CD14-positive monocyte (primary cell): ENCODE data around the gene WWOX. TPM values are rescaled to one million over a fixed set of nuclear protein-coding genes. Genes with fewer than 3 reads are reported as not detected.

Experiments used
- DNase-seq, 3 donors: peaks; one replicate each; pipeline ENCODE4 v3.0.0-alpha.2; 2011 to 2022
- H2AFZ ChIP-seq: 2 replicates; pipeline ENCODE4 v1.6.0; 2012; ENCODE audit warnings: mild to moderate bottlenecking, low read depth, low read length, inconsistent platforms; ENCODE audit not compliant: insufficient read depth, poor library complexity, severe bottlenecking
- H3K27ac ChIP-seq, 2 donors: 1 replicate in 1 of 2; 2 replicates in 1 of 2; pipeline ENCODE4 v1.5.1; 2012 to 2013; ENCODE audit warnings: low read length in 2 of 2, control low read depth in 1 of 2, inconsistent platforms in 1 of 2, low read depth in 1 of 2, mild to moderate bottlenecking in 1 of 2
- H3K27me3 ChIP-seq, 2 donors: one replicate each; pipeline versions ENCODE4 v1.6.0 to v1.6.1; 2011 to 2013; ENCODE audit warnings: low read length in 2 of 2; ENCODE audit not compliant: control insufficient read depth in 2 of 2, insufficient read depth in 2 of 2
- H3K36me3 ChIP-seq, 2 donors: replicated peaks in 1 of 2; 1 replicate in 1 of 2; 2 replicates in 1 of 2; pipeline versions ENCODE4 v1.5.1 to v1.6.1; 2012 to 2013; ENCODE audit warnings: low read length in 2 of 2, control low read depth in 1 of 2, inconsistent platforms in 1 of 2, mild to moderate bottlenecking in 1 of 2; ENCODE audit not compliant: insufficient read depth in 2 of 2, control insufficient read depth in 1 of 2
- H3K4me1 ChIP-seq, 2 donors: 1 replicate in 1 of 2; 2 replicates in 1 of 2; pipeline versions ENCODE4 v1.5.1 to v1.6.1; 2012 to 2013; ENCODE audit warnings: low read length in 2 of 2, control low read depth in 1 of 2, inconsistent platforms in 1 of 2, mild to moderate bottlenecking in 1 of 2, moderate library complexity in 1 of 2; ENCODE audit not compliant: insufficient read depth in 2 of 2, control insufficient read depth in 1 of 2
- H3K4me2 ChIP-seq: replicated peaks from 2 replicates; pipeline ENCODE3; 2012; ENCODE audit warnings: low read length, moderate library complexity, mild to moderate bottlenecking; ENCODE audit not compliant: poor library complexity, severe bottlenecking; ENCODE audit errors: extremely low read depth
- H3K4me3 ChIP-seq, 3 experiments: fragments of 200-600 bp in 1 of 3; sonication (generic) in 1 of 3; replicated peaks in 1 of 3; 1 replicate in 2 of 3; 2 replicates in 1 of 3; pipeline ENCODE4 v1.5.1; 2011 to 2013; ENCODE audit warnings: low read length in 3 of 3, mild to moderate bottlenecking in 3 of 3, control low read depth in 2 of 3, low read depth in 2 of 3, inconsistent platforms in 1 of 3, moderate library complexity in 1 of 3
- H3K79me2 ChIP-seq: 2 replicates; pipeline ENCODE4 v1.6.0; 2012; ENCODE audit warnings: mild to moderate bottlenecking, control low read depth, inconsistent platforms, low read length, moderate library complexity; ENCODE audit not compliant: insufficient read depth
- H3K9ac ChIP-seq: 2 replicates; pipeline ENCODE4 v1.6.0; 2017; ENCODE audit warnings: low read length, mild to moderate bottlenecking; ENCODE audit not compliant: insufficient read depth, poor library complexity, severe bottlenecking
- H3K9me3 ChIP-seq, 2 donors: replicated peaks in 1 of 2; 1 replicate in 1 of 2; 2 replicates in 1 of 2; pipeline versions ENCODE4 v1.5.1 to v1.6.1; 2012 to 2013; ENCODE audit warnings: low read length in 2 of 2, control low read depth in 1 of 2; ENCODE audit not compliant: control insufficient read depth in 1 of 2, insufficient read depth in 1 of 2
- H4K20me1 ChIP-seq: 2 replicates; pipeline ENCODE4 v1.6.0; 2012; ENCODE audit warnings: mild to moderate bottlenecking, low read length, control low read depth, moderate library complexity; ENCODE audit not compliant: insufficient read depth
- H3K27ac Mint-ChIP-seq, 7 donors: one replicate each; pipeline ENCODE4 v1.8.0; 2020; ENCODE audit warnings: mild to moderate bottlenecking in 7 of 7, mixed read lengths in 7 of 7, moderate library complexity in 6 of 7, inconsistent platforms in 2 of 7
- H3K27me3 Mint-ChIP-seq, 3 donors: one replicate each; pipeline ENCODE4 v1.8.0; 2021 to 2022; ENCODE audit warnings: low read depth in 3 of 3, mild to moderate bottlenecking in 3 of 3, mixed read lengths in 3 of 3, moderate library complexity in 3 of 3, inconsistent platforms in 1 of 3
- H3K36me3 Mint-ChIP-seq, 2 donors: one replicate each; pipeline ENCODE4 v1.8.0; 2020; ENCODE audit warnings: mixed read lengths in 2 of 2, inconsistent platforms in 1 of 2, mild to moderate bottlenecking in 1 of 2
- H3K4me1 Mint-ChIP-seq: one replicate; pipeline ENCODE4 v1.8.0; 2020; ENCODE audit warnings: mild to moderate bottlenecking, mixed read lengths
- H3K4me3 Mint-ChIP-seq, 2 donors: one replicate each; pipeline ENCODE4 v1.8.0; 2020; ENCODE audit warnings: mild to moderate bottlenecking in 2 of 2, mixed read lengths in 2 of 2, moderate library complexity in 1 of 2
- H3K9me3 Mint-ChIP-seq, 7 donors: one replicate each; pipeline ENCODE4 v1.8.0; 2020 to 2022; ENCODE audit warnings: mixed read lengths in 7 of 7, mild to moderate bottlenecking in 6 of 7, moderate library complexity in 6 of 7, inconsistent platforms in 2 of 7
- WGBS: methylation state at CpG from one replicate; pipeline ENCODE4 v1.1.5; 2013; ENCODE audit warnings: missing lambda C conversion rate; ENCODE audit not compliant: insufficient coverage; 5-methylcytosine and 5-hydroxymethylcytosine counted together
- intact Hi-C, 2 donors: fragments of 100-400 bp; cut with micrococcal nuclease; formaldehyde crosslinking; loops; one replicate each; pipeline versions ENCODE4 v1.15.0 to v1.15.1; 2023
- polyA plus RNA-seq, 3 donors: library from polyadenylated mRNA; depleted of rRNA in 1 of 3; unstranded in 2 of 3; stranded (reverse) in 1 of 3; fragments of 300-500 nt in 2 of 3; fragments of >200 nt in 1 of 3; fragmentation: Illumina TruSeq in 2 of 3; gene quantifications; 1 replicate in 2 of 3; 2 replicates in 1 of 3; pipeline ENCODE4 v1.2.3, GENCODE V29; 2012 to 2021
- TF ChIP-seq, protein P1 (sequence below): fragments of 200-600 bp; IDR thresholded peaks from one replicate; pipeline ENCODE4 v1.8.0; 2022; ENCODE audit warnings: antibody characterized with exemption, mild to moderate bottlenecking

WWOX gene
- polyA plus RNA-seq, 3 donors = 4.0 to 7.0 (median 6.3) TPM

DNA sequence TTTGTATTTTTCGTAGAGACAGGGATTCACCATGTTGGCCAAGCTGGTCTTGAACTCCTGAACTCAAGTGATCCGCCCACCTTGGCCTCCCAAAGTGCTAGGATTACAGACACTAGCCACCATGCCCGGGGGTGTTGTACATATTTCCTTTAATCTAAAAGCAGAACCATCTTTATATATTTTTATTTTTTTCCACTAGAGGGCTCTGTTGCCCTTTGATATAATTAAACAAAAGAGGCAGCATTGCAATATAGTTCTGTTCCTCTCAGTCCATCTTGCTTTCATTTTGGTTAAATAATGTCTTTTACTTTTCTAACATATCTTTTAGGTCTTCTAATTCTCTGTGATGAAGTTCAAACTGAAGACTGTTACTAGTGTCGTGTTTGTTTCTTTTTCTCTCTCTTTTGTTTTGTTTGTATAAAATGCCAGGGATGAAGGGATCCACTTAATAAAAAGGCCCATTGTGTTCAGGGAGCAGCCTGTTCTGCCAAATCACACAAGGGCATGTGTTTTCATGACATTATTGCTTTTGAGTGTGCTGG lies 23.4 kb downstream of the WWOX start:
- TF ChIP-seq, protein P1, sequence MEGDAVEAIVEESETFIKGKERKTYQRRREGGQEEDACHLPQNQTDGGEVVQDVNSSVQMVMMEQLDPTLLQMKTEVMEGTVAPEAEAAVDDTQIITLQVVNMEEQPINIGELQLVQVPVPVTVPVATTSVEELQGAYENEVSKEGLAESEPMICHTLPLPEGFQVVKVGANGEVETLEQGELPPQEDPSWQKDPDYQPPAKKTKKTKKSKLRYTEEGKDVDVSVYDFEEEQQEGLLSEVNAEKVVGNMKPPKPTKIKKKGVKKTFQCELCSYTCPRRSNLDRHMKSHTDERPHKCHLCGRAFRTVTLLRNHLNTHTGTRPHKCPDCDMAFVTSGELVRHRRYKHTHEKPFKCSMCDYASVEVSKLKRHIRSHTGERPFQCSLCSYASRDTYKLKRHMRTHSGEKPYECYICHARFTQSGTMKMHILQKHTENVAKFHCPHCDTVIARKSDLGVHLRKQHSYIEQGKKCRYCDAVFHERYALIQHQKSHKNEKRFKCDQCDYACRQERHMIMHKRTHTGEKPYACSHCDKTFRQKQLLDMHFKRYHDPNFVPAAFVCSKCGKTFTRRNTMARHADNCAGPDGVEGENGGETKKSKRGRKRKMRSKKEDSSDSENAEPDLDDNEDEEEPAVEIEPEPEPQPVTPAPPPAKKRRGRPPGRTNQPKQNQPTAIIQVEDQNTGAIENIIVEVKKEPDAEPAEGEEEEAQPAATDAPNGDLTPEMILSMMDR = peak; percentile 73
- peak; percentile 12 to 50 (median 23) for DNase-seq
- H3K79me2 ChIP-seq = no peaks in the 10 kb centered on the region
- no peaks in the 10 kb centered on the region for H3K27me3 ChIP-seq
- H3K36me3 ChIP-seq = peaks cover 8 to 9% of the 10 kb centered on the region in 2 donors
- Mint-ChIP-seq H3K4me3 (peak overlapping the region in 1 of 2 donors; percentile 58), H3K27me3 (peaks cover 0 to 2% (median 2%) of the 10 kb centered on the region in 3 donors), H3K4me1 (peaks cover 3% of the 10 kb centered on the region), H3K9me3 (no peaks in the 10 kb centered on the region), H3K27ac (peak overlapping the region in 3 of 7 donors; percentile 5 to 48 (median 27)), H3K36me3 (peaks cover 12 to 16% of the 10 kb centered on the region in 2 donors)
- no peak overlapping the region for H3K4me2 ChIP-seq
- no peaks in the 10 kb centered on the region for H3K9me3 ChIP-seq
- H3K4me3 ChIP-seq = no peak overlapping the region
- intact Hi-C loops = loop anchor here in 1 of 2 donors (5.0 kb wide), 1 partner anchor 114 kb away; no protein-coding TSS in a partner anchor
- H3K4me1 ChIP-seq = no peaks in the 10 kb centered on the region
- WGBS = 40% methylated on average over 1 of the region's 4 CpGs
- no peak overlapping the region for H3K9ac ChIP-seq
- H4K20me1 ChIP-seq = no peaks in the 10 kb centered on the region
- no peak overlapping the region for H3K27ac ChIP-seq
- H2AFZ ChIP-seq = no peak overlapping the region

DNA sequence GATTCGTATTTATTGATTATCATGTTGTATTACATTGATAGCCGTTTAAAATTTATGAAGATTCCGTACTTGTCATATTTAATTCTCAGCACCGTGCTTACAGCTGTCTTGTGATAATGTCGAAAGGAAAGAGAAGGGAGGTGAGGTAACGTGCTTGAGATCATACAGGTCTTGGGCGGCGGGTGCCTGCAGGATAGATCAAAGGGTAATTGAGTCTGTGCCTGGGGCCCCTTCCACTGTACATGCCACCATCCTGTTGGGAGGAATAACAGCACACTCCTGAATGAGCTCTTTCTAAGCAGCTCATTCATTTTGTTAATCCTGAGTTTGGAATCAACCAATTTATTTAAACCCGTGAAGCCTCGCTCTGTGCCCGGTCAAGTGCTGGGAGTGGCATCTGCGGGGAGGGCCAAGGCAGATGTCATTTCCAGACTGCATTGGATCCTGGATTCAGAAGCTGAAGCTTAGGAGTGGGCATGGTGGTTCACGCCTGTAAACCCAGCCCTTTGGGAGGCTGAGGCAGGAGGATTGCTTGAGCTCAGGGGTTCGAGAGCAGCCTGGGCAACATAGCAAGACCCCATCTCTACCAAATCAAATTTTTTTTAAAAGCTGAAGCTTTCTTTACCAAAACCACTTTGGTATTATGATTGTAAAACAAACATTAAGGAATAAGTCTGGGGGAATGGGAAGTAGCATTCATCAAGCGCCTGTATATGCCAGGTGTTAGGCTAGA lies 25.8 kb downstream of the WWOX start:
- H4K20me1 ChIP-seq = no peaks in the 10 kb centered on the region
- no peak overlapping the region for H3K27ac ChIP-seq
- intact Hi-C loops = loop anchor here in 1 of 2 donors (5.0 kb wide), 1 partner anchor 112 kb away; no protein-coding TSS in a partner anchor
- H3K27ac Mint-ChIP-seq = no peak overlapping the region
- no peak overlapping the region for H2AFZ ChIP-seq
- H3K4me1 Mint-ChIP-seq = peaks cover 3% of the 10 kb centered on the region
- no peak overlapping the region for H3K9ac ChIP-seq
- peaks cover 0 to 7% (median 0%) of the 10 kb centered on the region in 7 donors for H3K9me3 Mint-ChIP-seq
- H3K4me1 ChIP-seq = no peaks in the 10 kb centered on the region
- H3K4me3 ChIP-seq = no peak overlapping the region
- no peak overlapping the region for H3K4me3 Mint-ChIP-seq
- H3K27me3 ChIP-seq = no peaks in the 10 kb centered on the region
- no peaks in the 10 kb centered on the region for H3K36me3 ChIP-seq
- no peak overlapping the region for H3K4me2 ChIP-seq
- WGBS = 87% methylated on average over 6 of the region's 15 CpGs
- H3K27me3 Mint-ChIP-seq = peaks cover 0 to 2% (median 2%) of the 10 kb centered on the region in 3 donors
- no peaks in the 10 kb centered on the region for H3K79me2 ChIP-seq
- TF ChIP-seq, protein P1 = no peak
- H3K9me3 ChIP-seq = no peaks in the 10 kb centered on the region
- H3K36me3 Mint-ChIP-seq = peaks cover 3 to 13% of the 10 kb centered on the region in 2 donors
- no peak for DNase-seq
